ENCODE measurements around the gene ALDH8A1.

Gene ALDH8A1

GRCh38 chr6:134949927-134950326, at the start of gene ALDH8A1:
ALDH8A1 (minus strand) TSS chr6:134950101; CDS start chr6:134950053, 48 bp downstream.
- H3K4me1 Mint-ChIP-seq (ENCODE audit: low read depth), result peaks cover 2% of the 10 kb centered on the region
- H3K9me3 Mint-ChIP-seq, result peaks cover 5% of the 10 kb centered on the region
- no peaks in the 10 kb centered on the region for H3K27me3 Mint-ChIP-seq (ENCODE audit: low read depth)
- no peaks in the 10 kb centered on the region for H3K36me3 Mint-ChIP-seq (ENCODE audit: low read depth)
- H3K4me3 Mint-ChIP-seq, result no peak within 1 kb of the TSS
- no peak for DNase-seq (ENCODE audit: low spot score)
- no peak within 1 kb of the TSS for H3K27ac Mint-ChIP-seq

GRCh38 chr6:134999107-134999506, 49.2 kb upstream of the ALDH8A1 start:
- H3K4me1 Mint-ChIP-seq (ENCODE audit: low read depth), result peaks cover 36% of the 10 kb centered on the region
- no peaks in the 10 kb centered on the region for H3K27me3 Mint-ChIP-seq (ENCODE audit: low read depth)
- no peak overlapping the region for H3K27ac Mint-ChIP-seq
- DNase-seq (ENCODE audit: low spot score), result no peak
- no peaks in the 10 kb centered on the region for H3K9me3 Mint-ChIP-seq
- H3K36me3 Mint-ChIP-seq (ENCODE audit: low read depth), result peaks cover 45% of the 10 kb centered on the region
- H3K4me3 Mint-ChIP-seq, result no peak overlapping the region

- no peak for DNase-seq (ENCODE audit: low spot score)
- no peaks in the 10 kb centered on the region for H3K9me3 Mint-ChIP-seq
- H3K36me3 Mint-ChIP-seq (ENCODE audit: low read depth), result peaks cover 47% of the 10 kb centered on the region
- peaks cover 32% of the 10 kb centered on the region for H3K4me1 Mint-ChIP-seq (ENCODE audit: low read depth)
- H3K27me3 Mint-ChIP-seq (ENCODE audit: low read depth), result no peaks in the 10 kb centered on the region
- peak overlapping the region; percentile 46 for H3K27ac Mint-ChIP-seq
- no peak overlapping the region for H3K4me3 Mint-ChIP-seq
Observed at GRCh38 chr6:134997133-134997995, 47.5 kb upstream of the ALDH8A1 start.

- Mint-ChIP-seq H3K27ac (no peak overlapping the region), H3K4me3 (no peak overlapping the region), H3K9me3 (no peaks in the 10 kb centered on the region), H3K27me3 (ENCODE audit: low read depth) (no peaks in the 10 kb centered on the region), H3K4me1 (ENCODE audit: low read depth) (peaks cover 32% of the 10 kb centered on the region), H3K36me3 (ENCODE audit: low read depth) (peaks cover 39% of the 10 kb centered on the region)
- DNase-seq (ENCODE audit: low spot score), result no peak
Observed at GRCh38 chr6:134995536-134995935, 45.6 kb upstream of the ALDH8A1 start.

GRCh38 chr6:134994431-134994830, 44.5 kb upstream of the ALDH8A1 start:
- Mint-ChIP-seq H3K4me1 (ENCODE audit: low read depth) (peaks cover 36% of the 10 kb centered on the region), H3K9me3 (no peaks in the 10 kb centered on the region), H3K27me3 (ENCODE audit: low read depth) (no peaks in the 10 kb centered on the region), H3K36me3 (ENCODE audit: low read depth) (peaks cover 42% of the 10 kb centered on the region), H3K27ac (no peak overlapping the region), H3K4me3 (no peak overlapping the region)
- no peak for DNase-seq (ENCODE audit: low spot score)

GRCh38 chr6:134992155-134992554, 42.3 kb upstream of the ALDH8A1 start:
- H3K4me1 Mint-ChIP-seq (ENCODE audit: low read depth), result peaks cover 28% of the 10 kb centered on the region

GRCh38 chr6:134990262-134990661, 40.4 kb upstream of the ALDH8A1 start:
- Mint-ChIP-seq H3K9me3 (no peaks in the 10 kb centered on the region), H3K27ac (no peak overlapping the region), H3K4me1 (ENCODE audit: low read depth) (peaks cover 22% of the 10 kb centered on the region), H3K27me3 (ENCODE audit: low read depth) (no peaks in the 10 kb centered on the region), H3K36me3 (ENCODE audit: low read depth) (peaks cover 30% of the 10 kb centered on the region), H3K4me3 (no peak overlapping the region)
- no peak for DNase-seq (ENCODE audit: low spot score)

More at GRCh38 chr6:134992155-134992554, 42.3 kb upstream of the ALDH8A1 start:
- H3K27me3 Mint-ChIP-seq (ENCODE audit: low read depth), result no peaks in the 10 kb centered on the region
- no peak overlapping the region for H3K27ac Mint-ChIP-seq
- DNase-seq (ENCODE audit: low spot score), result no peak
- H3K9me3 Mint-ChIP-seq, result no peaks in the 10 kb centered on the region
- H3K36me3 Mint-ChIP-seq (ENCODE audit: low read depth), result peaks cover 37% of the 10 kb centered on the region
- no peak overlapping the region for H3K4me3 Mint-ChIP-seq

- H3K27me3 Mint-ChIP-seq (ENCODE audit: low read depth), result no peaks in the 10 kb centered on the region
- peaks cover 45% of the 10 kb centered on the region for H3K36me3 Mint-ChIP-seq (ENCODE audit: low read depth)
- H3K9me3 Mint-ChIP-seq, result peaks cover 7% of the 10 kb centered on the region
- no peak overlapping the region for H3K27ac Mint-ChIP-seq
- peaks cover 58% of the 10 kb centered on the region for H3K4me1 Mint-ChIP-seq (ENCODE audit: low read depth)
- H3K4me3 Mint-ChIP-seq, result no peak overlapping the region
- no peak for DNase-seq (ENCODE audit: low spot score)
Observed at GRCh38 chr6:134984821-134985220, 34.9 kb upstream of the ALDH8A1 start.

GRCh38 chr6:134983823-134984222, 33.9 kb upstream of the ALDH8A1 start:
- Mint-ChIP-seq H3K27me3 (ENCODE audit: low read depth) (no peaks in the 10 kb centered on the region), H3K9me3 (peaks cover 7% of the 10 kb centered on the region), H3K4me3 (no peak overlapping the region), H3K27ac (peak overlapping the region; percentile 17), H3K4me1 (ENCODE audit: low read depth) (peaks cover 57% of the 10 kb centered on the region), H3K36me3 (ENCODE audit: low read depth) (peaks cover 47% of the 10 kb centered on the region)
- DNase-seq (ENCODE audit: low spot score), result no peak

GRCh38 chr6:134982161-134982560, 32.3 kb upstream of the ALDH8A1 start:
- H3K4me1 Mint-ChIP-seq (ENCODE audit: low read depth), result peaks cover 56% of the 10 kb centered on the region
- DNase-seq (ENCODE audit: low spot score), result no peak

GRCh38 chr6:134980846-134981245, 30.9 kb upstream of the ALDH8A1 start:
- no peak for DNase-seq (ENCODE audit: low spot score)
- Mint-ChIP-seq H3K27ac (peak overlapping the region; percentile 84), H3K4me3 (peak overlapping the region; percentile 39), H3K27me3 (ENCODE audit: low read depth) (no peaks in the 10 kb centered on the region), H3K36me3 (ENCODE audit: low read depth) (peaks cover 53% of the 10 kb centered on the region), H3K9me3 (peaks cover 16% of the 10 kb centered on the region), H3K4me1 (ENCODE audit: low read depth) (peaks cover 58% of the 10 kb centered on the region)

More at GRCh38 chr6:134982161-134982560, 32.3 kb upstream of the ALDH8A1 start:
- H3K4me3 Mint-ChIP-seq, result no peak overlapping the region
- peaks cover 47% of the 10 kb centered on the region for H3K36me3 Mint-ChIP-seq (ENCODE audit: low read depth)
- H3K27me3 Mint-ChIP-seq (ENCODE audit: low read depth), result no peaks in the 10 kb centered on the region
- H3K9me3 Mint-ChIP-seq, result peaks cover 10% of the 10 kb centered on the region
- H3K27ac Mint-ChIP-seq, result peak overlapping the region; percentile 53

- peaks cover 33% of the 10 kb centered on the region for H3K9me3 Mint-ChIP-seq
- peak; percentile 78 for DNase-seq (ENCODE audit: low spot score)
- H3K4me3 Mint-ChIP-seq, result peak overlapping the region; percentile 65
- H3K27me3 Mint-ChIP-seq (ENCODE audit: low read depth), result no peaks in the 10 kb centered on the region
- H3K36me3 Mint-ChIP-seq (ENCODE audit: low read depth), result peaks cover 62% of the 10 kb centered on the region
- peak overlapping the region; percentile 91 for H3K27ac Mint-ChIP-seq
- peaks cover 50% of the 10 kb centered on the region for H3K4me1 Mint-ChIP-seq (ENCODE audit: low read depth)
Observed at GRCh38 chr6:134979142-134979541, 29.2 kb upstream of the ALDH8A1 start.

- peaks cover 17% of the 10 kb centered on the region for H3K4me1 Mint-ChIP-seq (ENCODE audit: low read depth)
- H3K4me3 Mint-ChIP-seq, result no peak overlapping the region
- peaks cover 67% of the 10 kb centered on the region for H3K36me3 Mint-ChIP-seq (ENCODE audit: low read depth)
- H3K27ac Mint-ChIP-seq, result no peak overlapping the region
- no peak for DNase-seq (ENCODE audit: low spot score)
- H3K9me3 Mint-ChIP-seq, result peaks cover 29% of the 10 kb centered on the region
- H3K27me3 Mint-ChIP-seq (ENCODE audit: low read depth), result no peaks in the 10 kb centered on the region
Observed at GRCh38 chr6:134974370-134974769, 24.5 kb upstream of the ALDH8A1 start.

GRCh38 chr6:134967711-134968110, 17.8 kb upstream of the ALDH8A1 start:
- Mint-ChIP-seq H3K27ac (no peak overlapping the region), H3K4me1 (ENCODE audit: low read depth) (peaks cover 12% of the 10 kb centered on the region), H3K36me3 (ENCODE audit: low read depth) (peaks cover 52% of the 10 kb centered on the region), H3K4me3 (no peak overlapping the region), H3K9me3 (no peaks in the 10 kb centered on the region), H3K27me3 (ENCODE audit: low read depth) (no peaks in the 10 kb centered on the region)
- no peak for DNase-seq (ENCODE audit: low spot score)
